ENCODE data around the gene CCDC170. TPM values are rescaled to one million over a fixed set of nuclear protein-coding genes. Genes with fewer than 3 reads are reported as not detected.

The CCDC170 gene
- polyA plus RNA-seq, 1 donor from 2014 or later = 0.15 TPM

DNA sequence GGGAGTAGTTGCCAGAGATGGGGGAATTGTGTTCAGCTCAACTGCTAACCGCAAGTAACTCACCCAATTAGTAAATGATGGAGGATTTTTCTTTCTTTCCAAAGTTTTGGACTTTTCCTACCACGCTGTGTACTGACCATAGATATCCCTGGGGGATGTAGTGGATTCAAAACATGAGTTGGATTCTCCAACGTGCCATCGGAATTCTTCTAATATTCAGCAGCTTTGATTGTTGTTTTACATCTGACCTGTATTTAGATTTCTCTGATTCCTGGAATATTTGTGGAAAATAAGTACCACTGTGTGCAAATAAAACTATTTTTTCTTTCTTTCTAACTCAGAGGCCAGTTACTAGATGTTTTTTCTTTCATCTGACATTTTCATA is 1.1 kb downstream of the CCDC170 start:
- no peaks in the 10 kb centered on the region for H3K79me2 ChIP-seq (replicated peaks; ENCODE audit: insufficient read depth, low read length)
- H3K27me3 ChIP-seq (ENCODE audit: insufficient read depth, low read depth, low read length) = peaks cover 28% of the 10 kb centered on the region
- H3K27ac ChIP-seq (ENCODE audit: low read length) = no peak overlapping the region
- H2AFZ ChIP-seq (ENCODE audit: low read depth, low read length) = no peak overlapping the region
- H3K4me3 ChIP-seq (ENCODE audit: low read length) = peak overlapping the region; percentile 66
- no peaks in the 10 kb centered on the region for H3K9me2 ChIP-seq (ENCODE audit: insufficient read depth, low read length)
- H3K36me3 ChIP-seq (ENCODE audit: insufficient read depth, low read length) = no peaks in the 10 kb centered on the region
- no peak overlapping the region for H3K4me2 ChIP-seq (ENCODE audit: low read length)
- H3K9ac ChIP-seq (ENCODE audit: low read length) = no peak overlapping the region
- H3F3A ChIP-seq (ENCODE audit: insufficient read depth, low read length, poor library complexity, severe bottlenecking) = no peaks in the 10 kb centered on the region
- H3K9me3 ChIP-seq (ENCODE audit: low read length) = no peaks in the 10 kb centered on the region
- TF ChIP-seq SMC3 (conservative IDR thresholded peaks at IDR 0.05; ENCODE audit: poor library complexity) (no peak), MXI1 (conservative IDR thresholded peaks at IDR 0.05; ENCODE audit: poor library complexity, severe bottlenecking) (no peak), RAD21 (conservative IDR thresholded peaks at IDR 0.05) (no peak), EP300 (conservative IDR thresholded peaks at IDR 0.05; ENCODE audit: poor library complexity, severe bottlenecking) (no peak), TAF1 (IDR thresholded peaks at IDR 0.05; ENCODE audit: low read depth) (no peak)
- TF ChIP-seq, protein P1, sequence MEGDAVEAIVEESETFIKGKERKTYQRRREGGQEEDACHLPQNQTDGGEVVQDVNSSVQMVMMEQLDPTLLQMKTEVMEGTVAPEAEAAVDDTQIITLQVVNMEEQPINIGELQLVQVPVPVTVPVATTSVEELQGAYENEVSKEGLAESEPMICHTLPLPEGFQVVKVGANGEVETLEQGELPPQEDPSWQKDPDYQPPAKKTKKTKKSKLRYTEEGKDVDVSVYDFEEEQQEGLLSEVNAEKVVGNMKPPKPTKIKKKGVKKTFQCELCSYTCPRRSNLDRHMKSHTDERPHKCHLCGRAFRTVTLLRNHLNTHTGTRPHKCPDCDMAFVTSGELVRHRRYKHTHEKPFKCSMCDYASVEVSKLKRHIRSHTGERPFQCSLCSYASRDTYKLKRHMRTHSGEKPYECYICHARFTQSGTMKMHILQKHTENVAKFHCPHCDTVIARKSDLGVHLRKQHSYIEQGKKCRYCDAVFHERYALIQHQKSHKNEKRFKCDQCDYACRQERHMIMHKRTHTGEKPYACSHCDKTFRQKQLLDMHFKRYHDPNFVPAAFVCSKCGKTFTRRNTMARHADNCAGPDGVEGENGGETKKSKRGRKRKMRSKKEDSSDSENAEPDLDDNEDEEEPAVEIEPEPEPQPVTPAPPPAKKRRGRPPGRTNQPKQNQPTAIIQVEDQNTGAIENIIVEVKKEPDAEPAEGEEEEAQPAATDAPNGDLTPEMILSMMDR (IDR thresholded peaks at IDR 0.05; ENCODE audit: poor library complexity, severe bottlenecking) = no peak
- H4K20me1 ChIP-seq (ENCODE audit: insufficient read depth) = no peaks in the 10 kb centered on the region

DNA sequence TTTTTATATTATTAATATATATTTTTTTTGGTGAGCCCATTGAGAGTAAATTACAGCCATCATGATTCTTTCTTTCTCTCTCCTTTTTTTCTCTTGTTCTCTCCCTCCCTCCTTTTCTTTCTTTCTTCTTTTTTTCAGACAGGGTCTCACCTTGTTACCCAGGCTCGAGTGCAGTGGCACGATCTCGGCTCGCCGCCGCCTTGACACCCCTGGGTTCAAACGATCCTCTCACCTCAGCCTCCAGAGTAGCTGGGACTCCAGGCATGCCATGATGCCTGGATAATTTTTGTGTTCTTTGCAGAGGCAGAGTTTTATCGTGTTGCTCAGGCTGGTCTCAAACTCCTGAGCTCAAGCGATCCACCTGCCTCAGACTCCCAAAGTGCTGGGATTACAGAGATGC is 1.6 kb downstream of the CCDC170 start:
- Histone ChIP-seq H2AFZ (ENCODE audit: low read depth, low read length) (no peak overlapping the region), H3K4me2 (ENCODE audit: low read length) (no peak overlapping the region), H3K4me3 (ENCODE audit: low read length) (no peak overlapping the region), H3K9me2 (ENCODE audit: insufficient read depth, low read length) (no peaks in the 10 kb centered on the region), H3K9ac (ENCODE audit: low read length) (no peak overlapping the region), H4K20me1 (ENCODE audit: insufficient read depth) (no peaks in the 10 kb centered on the region), H3F3A (ENCODE audit: insufficient read depth, low read length, poor library complexity, severe bottlenecking) (no peaks in the 10 kb centered on the region), H3K9me3 (ENCODE audit: low read length) (no peaks in the 10 kb centered on the region), H3K27ac (ENCODE audit: low read length) (no peak overlapping the region), H3K27me3 (ENCODE audit: insufficient read depth, low read depth, low read length) (peaks cover 28% of the 10 kb centered on the region), H3K79me2 (replicated peaks; ENCODE audit: insufficient read depth, low read length) (no peaks in the 10 kb centered on the region), H3K36me3 (ENCODE audit: insufficient read depth, low read length) (no peaks in the 10 kb centered on the region)
- TF ChIP-seq EZH2 (IDR thresholded peaks at IDR 0.05; ENCODE audit: borderline replicate concordance, insufficient read depth, low read length, poor library complexity, severe bottlenecking) (no peak), MXI1 (conservative IDR thresholded peaks at IDR 0.05; ENCODE audit: poor library complexity, severe bottlenecking) (no peak)

DNA sequence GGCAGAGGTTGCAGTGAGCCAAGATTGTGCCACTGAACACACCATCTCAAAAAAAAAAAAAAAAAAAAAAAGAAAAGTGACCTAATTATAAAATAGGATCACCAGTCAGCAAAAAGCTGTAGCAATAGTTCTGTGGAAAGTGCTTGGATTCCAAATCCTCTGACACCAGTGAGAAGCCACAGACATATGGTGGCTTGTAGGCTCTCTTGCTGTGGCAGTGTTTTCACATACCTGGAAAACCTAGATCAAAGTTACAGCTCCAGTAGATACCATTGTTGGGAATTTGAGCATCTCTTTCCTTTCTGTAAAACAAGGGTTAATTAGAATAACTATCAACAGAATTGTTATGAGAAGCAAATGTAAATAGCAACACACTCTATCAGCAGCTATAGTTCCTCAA is 4.1 kb downstream of the CCDC170 start:
- Histone ChIP-seq H3K4me3 (ENCODE audit: low read length) (no peak overlapping the region), H3K4me2 (ENCODE audit: low read length) (no peak overlapping the region), H3F3A (ENCODE audit: insufficient read depth, low read length, poor library complexity, severe bottlenecking) (no peaks in the 10 kb centered on the region), H3K36me3 (ENCODE audit: insufficient read depth, low read length) (no peaks in the 10 kb centered on the region), H3K9ac (ENCODE audit: low read length) (no peak overlapping the region), H3K27ac (ENCODE audit: low read length) (no peak overlapping the region), H2AFZ (ENCODE audit: low read depth, low read length) (no peak overlapping the region), H3K79me2 (replicated peaks; ENCODE audit: insufficient read depth, low read length) (no peaks in the 10 kb centered on the region), H3K9me3 (ENCODE audit: low read length) (no peaks in the 10 kb centered on the region), H3K27me3 (ENCODE audit: insufficient read depth, low read depth, low read length) (peaks cover 27% of the 10 kb centered on the region), H4K20me1 (ENCODE audit: insufficient read depth) (no peaks in the 10 kb centered on the region), H3K9me2 (ENCODE audit: insufficient read depth, low read length) (no peaks in the 10 kb centered on the region)
- TF ChIP-seq, protein P2, sequence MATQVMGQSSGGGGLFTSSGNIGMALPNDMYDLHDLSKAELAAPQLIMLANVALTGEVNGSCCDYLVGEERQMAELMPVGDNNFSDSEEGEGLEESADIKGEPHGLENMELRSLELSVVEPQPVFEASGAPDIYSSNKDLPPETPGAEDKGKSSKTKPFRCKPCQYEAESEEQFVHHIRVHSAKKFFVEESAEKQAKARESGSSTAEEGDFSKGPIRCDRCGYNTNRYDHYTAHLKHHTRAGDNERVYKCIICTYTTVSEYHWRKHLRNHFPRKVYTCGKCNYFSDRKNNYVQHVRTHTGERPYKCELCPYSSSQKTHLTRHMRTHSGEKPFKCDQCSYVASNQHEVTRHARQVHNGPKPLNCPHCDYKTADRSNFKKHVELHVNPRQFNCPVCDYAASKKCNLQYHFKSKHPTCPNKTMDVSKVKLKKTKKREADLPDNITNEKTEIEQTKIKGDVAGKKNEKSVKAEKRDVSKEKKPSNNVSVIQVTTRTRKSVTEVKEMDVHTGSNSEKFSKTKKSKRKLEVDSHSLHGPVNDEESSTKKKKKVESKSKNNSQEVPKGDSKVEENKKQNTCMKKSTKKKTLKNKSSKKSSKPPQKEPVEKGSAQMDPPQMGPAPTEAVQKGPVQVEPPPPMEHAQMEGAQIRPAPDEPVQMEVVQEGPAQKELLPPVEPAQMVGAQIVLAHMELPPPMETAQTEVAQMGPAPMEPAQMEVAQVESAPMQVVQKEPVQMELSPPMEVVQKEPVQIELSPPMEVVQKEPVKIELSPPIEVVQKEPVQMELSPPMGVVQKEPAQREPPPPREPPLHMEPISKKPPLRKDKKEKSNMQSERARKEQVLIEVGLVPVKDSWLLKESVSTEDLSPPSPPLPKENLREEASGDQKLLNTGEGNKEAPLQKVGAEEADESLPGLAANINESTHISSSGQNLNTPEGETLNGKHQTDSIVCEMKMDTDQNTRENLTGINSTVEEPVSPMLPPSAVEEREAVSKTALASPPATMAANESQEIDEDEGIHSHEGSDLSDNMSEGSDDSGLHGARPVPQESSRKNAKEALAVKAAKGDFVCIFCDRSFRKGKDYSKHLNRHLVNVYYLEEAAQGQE (IDR thresholded peaks at IDR 0.05; ENCODE audit: borderline replicate concordance) = no peak
- TF ChIP-seq RAD21 (conservative IDR thresholded peaks at IDR 0.05) (no peak), SMC3 (conservative IDR thresholded peaks at IDR 0.05; ENCODE audit: poor library complexity) (no peak), EP300 (conservative IDR thresholded peaks at IDR 0.05; ENCODE audit: poor library complexity, severe bottlenecking) (no peak), EZH2 (IDR thresholded peaks at IDR 0.05; ENCODE audit: borderline replicate concordance, insufficient read depth, low read length, poor library complexity, severe bottlenecking) (no peak), MXI1 (conservative IDR thresholded peaks at IDR 0.05; ENCODE audit: poor library complexity, severe bottlenecking) (no peak), POLR2AphosphoS5 (IDR thresholded peaks at IDR 0.05) (no peak), TAF1 (IDR thresholded peaks at IDR 0.05; ENCODE audit: low read depth) (no peak)
- TF ChIP-seq, protein P1 (IDR thresholded peaks at IDR 0.05; ENCODE audit: poor library complexity, severe bottlenecking) = no peak
